ENCODE measurements around the gene PRDX4.

The PRDX4 gene

GRCh38 chrX:23732704-23733103 is 65.4 kb downstream of the PRDX4 start:
- DNase-seq (ENCODE audit: extremely low read depth, insufficient read length), result peak; percentile 74
- no peaks in the 10 kb centered on the region for H3K27me3 ChIP-seq (replicated peaks; ENCODE audit: control insufficient read depth, insufficient read depth, low read length)
- no peaks in the 10 kb centered on the region for H3K36me3 ChIP-seq (ENCODE audit: control insufficient read depth, insufficient read depth, low read length)
- no peak overlapping the region for H3K4me3 ChIP-seq (replicated peaks; ENCODE audit: low read depth, low read length)
- no peak for TF ChIP-seq CTCF (IDR thresholded peaks at IDR 0.05; ENCODE audit: insufficient read depth, low read length, poor library complexity, severe bottlenecking)
